Gastrocnemius medialis (tissue), 4 donors: Measurements from ENCODE around the gene TRPV3.

Source experiments
- CTCF ChIP-seq, 5 experiments: fragments of 450-650 bp in 3 of 5; fragments of 200-600 bp in 2 of 5; sonication (generic) in 2 of 5; IDR thresholded peaks in 4 of 5; conservative IDR thresholded peaks in 1 of 5; 1 replicate in 4 of 5; 2 replicates in 1 of 5; pipeline ENCODE4 v1.5.1; 2016 to 2019; ENCODE audit warnings: antibody characterized with exemption in 5 of 5, mild to moderate bottlenecking in 3 of 5, moderate library complexity in 3 of 5
- POLR2A ChIP-seq, 2 donors: fragments of 450-650 bp; IDR thresholded peaks; one replicate each; pipeline ENCODE4 v1.6.1; 2017; ENCODE audit warnings: antibody characterized with exemption in 2 of 2, mild to moderate bottlenecking in 2 of 2, moderate library complexity in 2 of 2

DNA sequence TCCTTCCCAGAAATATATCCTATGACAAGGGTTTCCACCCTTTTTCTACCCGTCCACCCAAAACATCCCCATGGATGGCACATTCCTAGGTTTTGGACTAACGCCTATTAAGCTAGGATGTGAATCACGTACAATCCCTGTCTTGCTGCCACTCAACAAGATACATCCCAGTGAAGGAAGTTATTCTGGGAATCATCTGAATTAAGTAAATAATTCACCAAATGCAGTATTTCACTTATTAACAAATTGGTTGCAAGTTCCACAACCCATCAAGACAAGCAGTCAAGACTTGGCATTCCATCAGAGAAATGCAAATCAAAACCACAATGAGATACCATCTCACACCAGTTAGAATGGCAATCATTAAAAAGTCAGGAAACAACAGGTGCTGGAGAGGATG lies 49.7 kb downstream of the TRPV3 start:
- TF ChIP-seq CTCF (IDR thresholded peaks at IDR 0.05 in 4 of 5, conservative IDR thresholded peaks at IDR 0.05 in 1 of 5) (no peak), POLR2A (IDR thresholded peaks at IDR 0.05) (no peak)
